Vagina (tissue), 2 donors: ENCODE results near the gene PISD.

Experiments
- POLR2A ChIP-seq, 2 donors: fragments of 450-650 bp; IDR thresholded peaks; one replicate each; pipeline ENCODE4 v1.6.1; 2017; ENCODE audit warnings: antibody characterized with exemption in 2 of 2, mild to moderate bottlenecking in 2 of 2, moderate library complexity in 2 of 2
- POLR2AphosphoS5 ChIP-seq, 2 donors: sonication (generic); formaldehyde crosslinking; IDR thresholded peaks; one replicate each; pipeline ENCODE4 v1.9.0; 2017; ENCODE audit warnings: antibody characterized with exemption in 2 of 2, mild to moderate bottlenecking in 2 of 2, low read depth in 1 of 2; ENCODE audit not compliant: insufficient read depth in 1 of 2
- TF ChIP-seq, protein P1 (sequence below), 3 experiments: fragments of 450-650 bp in 2 of 3; fragments of 200-600 bp in 1 of 3; sonication (generic) in 1 of 3; IDR thresholded peaks; one replicate each; pipeline ENCODE4 v1.5.1; 2017 to 2019; ENCODE audit warnings: antibody characterized with exemption in 3 of 3, mild to moderate bottlenecking in 2 of 3, moderate library complexity in 2 of 3

DNA sequence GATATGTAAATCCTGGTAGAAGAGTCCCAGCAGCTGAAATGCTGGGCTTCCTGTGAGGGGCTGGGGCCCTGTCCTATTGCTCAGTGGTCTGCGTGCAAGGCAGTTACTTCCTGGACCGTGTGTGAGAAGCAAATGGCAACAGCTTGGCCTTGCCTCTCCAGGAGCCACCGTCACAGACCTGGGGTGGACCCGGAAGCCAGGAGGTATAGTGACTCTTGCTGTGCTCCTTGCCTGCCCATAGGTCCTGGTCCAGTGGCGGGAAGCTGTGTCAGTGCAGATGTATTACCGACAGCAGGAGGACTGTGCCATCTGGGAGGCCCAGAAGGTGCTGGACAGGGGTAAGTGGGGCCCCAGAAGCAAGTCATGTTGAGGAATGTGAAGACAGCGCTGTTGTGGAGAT lies 54.3 kb downstream of the PISD start:
- TF ChIP-seq, protein P1, sequence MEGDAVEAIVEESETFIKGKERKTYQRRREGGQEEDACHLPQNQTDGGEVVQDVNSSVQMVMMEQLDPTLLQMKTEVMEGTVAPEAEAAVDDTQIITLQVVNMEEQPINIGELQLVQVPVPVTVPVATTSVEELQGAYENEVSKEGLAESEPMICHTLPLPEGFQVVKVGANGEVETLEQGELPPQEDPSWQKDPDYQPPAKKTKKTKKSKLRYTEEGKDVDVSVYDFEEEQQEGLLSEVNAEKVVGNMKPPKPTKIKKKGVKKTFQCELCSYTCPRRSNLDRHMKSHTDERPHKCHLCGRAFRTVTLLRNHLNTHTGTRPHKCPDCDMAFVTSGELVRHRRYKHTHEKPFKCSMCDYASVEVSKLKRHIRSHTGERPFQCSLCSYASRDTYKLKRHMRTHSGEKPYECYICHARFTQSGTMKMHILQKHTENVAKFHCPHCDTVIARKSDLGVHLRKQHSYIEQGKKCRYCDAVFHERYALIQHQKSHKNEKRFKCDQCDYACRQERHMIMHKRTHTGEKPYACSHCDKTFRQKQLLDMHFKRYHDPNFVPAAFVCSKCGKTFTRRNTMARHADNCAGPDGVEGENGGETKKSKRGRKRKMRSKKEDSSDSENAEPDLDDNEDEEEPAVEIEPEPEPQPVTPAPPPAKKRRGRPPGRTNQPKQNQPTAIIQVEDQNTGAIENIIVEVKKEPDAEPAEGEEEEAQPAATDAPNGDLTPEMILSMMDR (IDR thresholded peaks at IDR 0.05): no peak
- TF ChIP-seq POLR2AphosphoS5 (IDR thresholded peaks at IDR 0.05; ENCODE audit: insufficient read depth in 1 of 2, low read depth in 1 of 2) (no peak), POLR2A (IDR thresholded peaks at IDR 0.05) (no peak)
